Calu3 (cell line): ENCODE data around the gene LSP1. TPM values are rescaled to one million over a fixed set of nuclear protein-coding genes. Genes with fewer than 3 reads are reported as not detected.
"Not testable (repeated sequence)": the region's sequence is repeated elsewhere in the genome, so short reads cannot be mapped to it uniquely, and the experiment has no call there.

Experiments used
- BruUV-seq: library from RNA; stranded (reverse); fragments of 400-500 nt; replicated peaks from 2 replicates; lab custom pipeline; 2021; lab: Mats Ljungman, UMichigan
- CTCF ChIA-PET: fragments of 300-600 bp; sonication (Branson Sonifier 250); formaldehyde crosslinking; loops from one replicate; lab custom pipeline; 2022; ENCODE audit warnings: antibody characterized with exemption; lab: Charles Lee
- DNase-seq: peaks from one replicate; pipeline ENCODE4 v3.0.0; 2022
- H3K27ac Mint-ChIP-seq: one replicate; pipeline ENCODE4 v1.8.0; 2022; ENCODE audit warnings: mixed read lengths; ENCODE audit not compliant: unreplicated experiment
- H3K27me3 Mint-ChIP-seq: one replicate; pipeline ENCODE4 v1.8.0; 2022; ENCODE audit warnings: mixed read lengths; ENCODE audit not compliant: unreplicated experiment
- H3K36me3 Mint-ChIP-seq: one replicate; pipeline ENCODE4 v1.8.0; 2022; ENCODE audit warnings: mild to moderate bottlenecking, moderate library complexity, mixed read lengths; ENCODE audit not compliant: insufficient read depth, unreplicated experiment
- H3K4me1 Mint-ChIP-seq: one replicate; pipeline ENCODE4 v1.8.0; 2022; ENCODE audit warnings: mild to moderate bottlenecking, low read depth, mixed read lengths; ENCODE audit not compliant: unreplicated experiment
- H3K4me3 Mint-ChIP-seq: one replicate; pipeline ENCODE4 v1.8.0; 2022; ENCODE audit warnings: mild to moderate bottlenecking, low read depth, moderate library complexity, mixed read lengths; ENCODE audit not compliant: unreplicated experiment
- H3K9me3 Mint-ChIP-seq: one replicate; pipeline ENCODE4 v1.8.0; 2022; ENCODE audit warnings: low read depth, mixed read lengths; ENCODE audit not compliant: unreplicated experiment
- intact Hi-C: fragments of 100-400 bp; cut with micrococcal nuclease; formaldehyde crosslinking; loops from one replicate; pipeline ENCODE4 v1.10.0; 2022; ENCODE audit not compliant: unreplicated experiment
- total RNA-seq: library from RNA; stranded (reverse); gene quantifications from 2 replicates; pipeline ENCODE4 v1.2.3, GENCODE V29; 2022
- TF ChIP-seq, protein P1 (sequence below): fragments of 200-600 bp; IDR thresholded peaks from one replicate; pipeline ENCODE4 v1.8.0; 2022; ENCODE audit warnings: antibody characterized with exemption; ENCODE audit not compliant: unreplicated experiment

The LSP1 gene
- total RNA-seq, 1 experiment from 2014 or later: not detected

DNA sequence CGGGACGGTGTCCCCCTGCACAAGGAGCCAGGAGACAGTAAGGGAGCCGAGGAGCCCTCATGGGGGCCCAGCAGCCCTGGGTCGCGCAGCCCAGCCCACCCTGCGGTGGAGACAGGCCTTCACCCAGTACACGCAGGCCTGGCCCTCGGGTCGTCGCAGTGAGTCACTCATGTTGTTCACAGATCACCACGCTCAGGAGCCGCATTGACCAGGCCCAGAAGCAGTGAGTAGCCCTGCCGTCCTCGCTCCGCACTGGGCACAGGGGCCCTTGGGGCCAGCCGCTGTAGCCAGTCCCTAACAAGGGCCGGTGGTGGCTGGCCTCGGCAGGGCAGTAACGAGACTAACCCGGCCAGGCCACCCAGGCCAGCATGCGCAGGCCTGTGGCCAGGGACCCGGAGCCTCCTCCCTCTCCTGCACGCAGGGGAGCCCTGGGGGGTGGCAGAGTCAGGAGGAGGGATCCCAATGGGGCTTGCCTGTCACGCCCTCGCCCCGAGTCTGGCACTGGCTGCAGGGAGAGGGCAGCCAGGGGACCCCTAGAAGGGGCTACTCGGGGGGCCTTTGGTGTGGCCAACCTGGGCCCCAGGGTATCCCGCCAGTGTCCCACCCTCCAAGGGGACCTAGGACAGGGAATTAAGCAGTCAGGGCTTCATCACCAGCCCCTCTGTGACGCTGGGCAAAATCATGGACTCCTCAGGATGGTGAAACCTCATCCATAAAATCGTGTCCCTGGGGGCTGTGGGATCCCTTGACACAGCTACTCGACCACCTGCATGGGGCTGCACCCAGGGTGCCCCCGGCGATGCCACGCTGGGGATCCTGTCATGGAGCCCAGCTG, 84.1 kb downstream of the LSP1 start:
- Mint-ChIP-seq H3K9me3 (no peaks in the 10 kb centered on the region), H3K27ac (no peak overlapping the region), H3K27me3 (peaks cover 49% of the 10 kb centered on the region), H3K36me3 (no peaks in the 10 kb centered on the region), H3K4me1 (no peaks in the 10 kb centered on the region), H3K4me3 (no peak overlapping the region)
- BruUV-seq: no TSS peak
- intact Hi-C loops: no loop called here
- TF ChIP-seq, protein P1, sequence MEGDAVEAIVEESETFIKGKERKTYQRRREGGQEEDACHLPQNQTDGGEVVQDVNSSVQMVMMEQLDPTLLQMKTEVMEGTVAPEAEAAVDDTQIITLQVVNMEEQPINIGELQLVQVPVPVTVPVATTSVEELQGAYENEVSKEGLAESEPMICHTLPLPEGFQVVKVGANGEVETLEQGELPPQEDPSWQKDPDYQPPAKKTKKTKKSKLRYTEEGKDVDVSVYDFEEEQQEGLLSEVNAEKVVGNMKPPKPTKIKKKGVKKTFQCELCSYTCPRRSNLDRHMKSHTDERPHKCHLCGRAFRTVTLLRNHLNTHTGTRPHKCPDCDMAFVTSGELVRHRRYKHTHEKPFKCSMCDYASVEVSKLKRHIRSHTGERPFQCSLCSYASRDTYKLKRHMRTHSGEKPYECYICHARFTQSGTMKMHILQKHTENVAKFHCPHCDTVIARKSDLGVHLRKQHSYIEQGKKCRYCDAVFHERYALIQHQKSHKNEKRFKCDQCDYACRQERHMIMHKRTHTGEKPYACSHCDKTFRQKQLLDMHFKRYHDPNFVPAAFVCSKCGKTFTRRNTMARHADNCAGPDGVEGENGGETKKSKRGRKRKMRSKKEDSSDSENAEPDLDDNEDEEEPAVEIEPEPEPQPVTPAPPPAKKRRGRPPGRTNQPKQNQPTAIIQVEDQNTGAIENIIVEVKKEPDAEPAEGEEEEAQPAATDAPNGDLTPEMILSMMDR: no peak
- no peak for DNase-seq
- CTCF ChIA-PET: interaction anchor here (1.1 kb wide), 1 partner anchor 102 kb away, joined by 3 read pairs; the partner anchor contains the start of gene SYT8

DNA sequence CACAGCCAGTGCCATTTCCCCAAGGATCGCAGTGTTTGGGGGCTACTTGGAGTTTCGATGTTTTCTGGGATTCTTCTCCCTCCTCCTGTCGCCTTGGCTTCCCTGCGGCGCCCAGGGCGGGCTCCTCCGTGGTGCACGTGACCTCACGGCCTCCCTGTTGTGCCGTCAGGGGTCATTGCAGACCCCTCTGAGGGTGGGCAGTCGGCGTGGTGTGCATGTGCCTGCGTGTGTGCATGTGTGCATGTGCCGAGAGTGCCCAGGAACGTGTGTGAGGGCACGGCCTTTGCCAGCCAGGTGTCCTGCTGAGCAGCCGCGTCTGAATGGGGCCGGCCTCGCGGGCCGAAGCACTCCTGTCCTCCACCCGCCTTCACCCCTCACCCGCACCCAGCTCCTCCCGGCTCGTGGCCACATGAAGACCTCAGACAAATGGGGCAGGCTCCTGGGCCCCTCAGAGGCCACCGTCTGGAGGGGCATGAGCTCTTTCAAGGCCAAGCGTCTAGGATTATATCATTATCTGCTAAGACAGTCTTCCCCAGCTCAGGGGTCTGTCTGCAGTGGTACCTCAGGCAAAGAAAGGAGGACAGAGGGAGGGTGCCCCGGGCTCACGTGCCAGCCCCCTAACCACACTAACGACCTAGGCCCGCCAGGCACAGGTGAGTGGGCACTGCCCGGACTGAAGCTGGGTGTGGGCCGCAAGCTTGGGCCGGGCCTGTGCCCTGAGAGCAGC, 84.9 kb downstream of the LSP1 start:
- DNase-seq: no peak
- H3K9me3 Mint-ChIP-seq: no peaks in the 10 kb centered on the region
- H3K27ac Mint-ChIP-seq: no peak overlapping the region
- TF ChIP-seq, protein P1: no peak
- H3K27me3 Mint-ChIP-seq: peaks cover 41% of the 10 kb centered on the region
- CTCF ChIA-PET: interaction anchor here (1.1 kb wide), 1 partner anchor 103 kb away, joined by 3 read pairs; the partner anchor contains the start of gene SYT8
- BruUV-seq: no TSS peak
- intact Hi-C loops: no loop called here
- H3K4me3 Mint-ChIP-seq: no peak overlapping the region
- no peaks in the 10 kb centered on the region for H3K36me3 Mint-ChIP-seq
- H3K4me1 Mint-ChIP-seq: no peaks in the 10 kb centered on the region

DNA sequence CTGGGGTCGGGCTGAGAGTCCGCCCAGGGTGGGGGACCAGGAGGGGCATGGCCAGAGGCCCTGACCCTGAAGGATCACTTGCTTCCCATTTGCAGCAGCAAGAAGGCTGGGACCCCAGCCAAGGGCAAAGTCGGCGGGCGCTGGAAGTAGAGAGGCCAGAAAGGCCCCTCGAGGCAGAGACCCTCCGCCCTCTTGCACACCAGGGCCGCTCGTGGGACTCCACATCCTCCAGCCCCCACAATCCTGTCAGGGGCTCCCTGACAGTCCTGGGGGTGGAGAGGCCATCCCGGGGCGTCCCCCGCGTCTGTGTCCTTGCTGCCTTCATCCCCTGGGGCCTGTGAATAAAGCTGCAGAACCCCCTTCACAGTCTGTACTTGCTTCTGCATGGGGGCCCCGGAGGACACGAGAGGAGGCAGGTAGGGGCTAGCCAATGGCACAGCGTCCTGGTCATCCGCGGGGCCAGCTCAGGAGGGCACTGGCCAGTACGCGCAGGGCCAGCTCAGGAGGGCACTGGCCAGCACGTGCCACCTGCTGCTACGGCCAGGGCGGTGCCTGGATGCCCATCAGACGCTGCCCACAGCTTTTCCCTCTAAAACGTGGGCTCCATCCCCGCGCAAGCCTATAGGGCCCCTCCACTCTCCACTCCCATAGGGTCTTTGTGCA, 85.6 kb downstream of the LSP1 start:
- peaks cover under 1% of the 10 kb centered on the region for H3K4me1 Mint-ChIP-seq
- intact Hi-C loops: no loop called here
- H3K9me3 Mint-ChIP-seq: no peaks in the 10 kb centered on the region
- CTCF ChIA-PET: no interaction called here
- TF ChIP-seq, protein P1: no peak
- BruUV-seq: no TSS peak
- no peak overlapping the region for H3K4me3 Mint-ChIP-seq
- H3K27me3 Mint-ChIP-seq: peaks cover 34% of the 10 kb centered on the region
- no peak overlapping the region for H3K27ac Mint-ChIP-seq
- H3K36me3 Mint-ChIP-seq: no peaks in the 10 kb centered on the region
- no peak for DNase-seq

DNA sequence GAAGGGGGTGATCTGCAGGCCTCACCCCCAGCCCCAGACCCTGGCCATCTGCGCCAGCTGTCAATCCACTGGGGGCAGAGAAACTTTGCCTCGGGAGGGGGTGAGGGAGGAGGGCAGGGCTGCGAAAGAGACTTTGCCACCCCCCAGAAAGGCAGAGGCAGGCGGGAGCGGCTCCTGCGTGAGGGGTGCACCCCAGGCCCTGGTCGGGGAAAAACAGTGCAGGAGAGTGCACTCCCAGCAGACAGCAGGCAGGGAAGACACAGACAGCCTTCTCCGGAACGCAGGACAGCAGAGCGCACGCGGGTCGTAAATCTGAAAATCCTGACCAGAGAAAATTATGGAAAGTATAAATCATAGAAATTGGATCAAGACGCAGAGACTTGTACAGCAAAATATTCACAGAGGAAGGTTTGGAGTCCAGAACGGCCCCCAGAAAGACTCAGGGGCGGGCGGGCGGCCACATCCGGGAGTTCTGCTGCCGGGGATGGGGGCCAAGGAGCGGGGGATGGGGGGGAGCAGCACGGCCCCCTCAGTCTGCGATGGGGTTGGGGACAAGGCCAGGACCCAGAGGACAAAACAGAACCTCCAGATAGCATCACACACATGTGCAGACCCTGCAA, 86.2 kb downstream of the LSP1 start:
- no peak for DNase-seq
- H3K36me3 Mint-ChIP-seq: peaks cover 3% of the 10 kb centered on the region
- no TSS peak for BruUV-seq
- peaks cover 7% of the 10 kb centered on the region for H3K4me1 Mint-ChIP-seq
- peaks cover 28% of the 10 kb centered on the region for H3K27me3 Mint-ChIP-seq
- CTCF ChIA-PET: no interaction called here
- H3K4me3 Mint-ChIP-seq: no peak overlapping the region
- H3K9me3 Mint-ChIP-seq: no peaks in the 10 kb centered on the region
- no peak overlapping the region for H3K27ac Mint-ChIP-seq
- TF ChIP-seq, protein P1: no peak
- intact Hi-C loops: no loop called here

DNA sequence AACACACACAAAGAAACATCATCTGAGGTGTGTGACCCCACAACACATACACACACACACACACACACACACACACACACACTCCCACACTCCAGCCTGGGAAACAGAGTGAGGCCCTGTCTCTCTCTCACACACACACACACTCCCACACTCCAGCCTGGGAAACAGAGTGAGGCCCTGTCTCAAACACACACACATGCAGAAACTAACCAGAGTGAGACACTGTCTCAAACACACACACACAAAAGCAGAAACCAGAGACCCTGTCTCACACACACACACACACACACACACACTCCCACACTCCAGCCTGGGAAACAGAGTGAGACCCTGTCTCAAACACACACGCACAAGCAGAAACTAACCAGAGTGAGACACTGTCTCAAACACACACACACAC, 86.9 kb downstream of the LSP1 start:
- DNase-seq, intact Hi-C loops, H3K36me3 Mint-ChIP-seq, BruUV-seq, CTCF ChIA-PET, H3K9me3 Mint-ChIP-seq, H3K4me1 Mint-ChIP-seq, H3K4me3 Mint-ChIP-seq, H3K27ac Mint-ChIP-seq: not testable (repeated sequence)
- peaks cover 25% of the 10 kb centered on the region for H3K27me3 Mint-ChIP-seq
